Measurements from ENCODE around the gene RPL10L.

RPL10L gene

DNA sequence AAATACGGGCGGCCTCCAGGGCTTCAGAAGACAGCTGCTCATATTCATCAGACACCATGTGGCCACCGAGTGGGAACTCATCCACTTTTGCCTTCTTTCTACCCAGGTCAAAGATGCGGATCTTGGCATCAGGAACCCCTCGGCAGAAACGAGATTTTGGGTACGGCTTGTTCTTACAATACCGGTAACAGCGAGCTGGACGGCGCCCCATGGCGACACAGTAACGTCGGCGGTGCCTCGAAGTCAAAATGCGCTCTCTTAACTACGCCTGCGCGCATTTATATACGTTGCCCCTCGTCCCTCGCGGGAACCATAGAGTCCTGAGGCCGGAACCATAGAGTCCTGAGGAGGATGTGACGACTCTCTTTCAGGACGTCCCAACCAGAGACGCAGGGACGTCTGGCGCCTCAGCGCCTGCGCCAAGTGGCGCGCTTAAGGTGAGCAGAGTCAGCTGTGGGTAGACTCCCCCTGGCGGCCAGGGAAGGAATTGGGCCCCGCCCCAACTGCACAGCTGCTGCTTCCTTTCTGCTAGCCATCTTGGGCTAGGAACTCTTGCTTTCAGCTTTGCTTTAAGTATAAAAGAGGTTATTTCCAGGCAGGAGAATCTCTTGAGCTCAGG, at the start of gene RPL10L:
RPL10L (minus strand) TSS at position 256 of the 619 bp plus-strand sequence; CDS start at position 211, 45 bp downstream.
- H3K27me3 ChIP-seq (ENCODE audit: insufficient read depth, low read length): no peaks in the 10 kb centered on the region
- no peaks in the 10 kb centered on the region for H3K79me2 ChIP-seq (ENCODE audit: control insufficient read depth, insufficient read depth, low read length, unreplicated experiment)
- no peak within 1 kb of the TSS for H2AFZ ChIP-seq (ENCODE audit: low read length, unreplicated experiment)
- H3K27ac ChIP-seq (ENCODE audit: low read depth, low read length): no peak within 1 kb of the TSS
- H3K4me3 ChIP-seq (ENCODE audit: low read depth, low read length): no peak within 1 kb of the TSS
- H3K4me1 ChIP-seq (ENCODE audit: control insufficient read depth, insufficient read depth, low read length, unreplicated experiment): no peaks in the 10 kb centered on the region
- no peaks in the 10 kb centered on the region for H3K36me3 ChIP-seq (ENCODE audit: insufficient read depth, low read length)

GRCh38 chr14:46691819-46692218, 40.2 kb upstream of the RPL10L start:
- Histone ChIP-seq H3K36me3 (ENCODE audit: insufficient read depth, low read length) (no peaks in the 10 kb centered on the region), H3K27ac (ENCODE audit: low read depth, low read length) (no peak overlapping the region), H3K4me3 (ENCODE audit: low read depth, low read length) (no peak overlapping the region), H2AFZ (ENCODE audit: low read length, unreplicated experiment) (no peak overlapping the region), H3K4me1 (ENCODE audit: control insufficient read depth, insufficient read depth, low read length, unreplicated experiment) (no peaks in the 10 kb centered on the region), H3K27me3 (ENCODE audit: insufficient read depth, low read length) (no peaks in the 10 kb centered on the region), H3K79me2 (ENCODE audit: control insufficient read depth, insufficient read depth, low read length, unreplicated experiment) (no peaks in the 10 kb centered on the region)

DNA sequence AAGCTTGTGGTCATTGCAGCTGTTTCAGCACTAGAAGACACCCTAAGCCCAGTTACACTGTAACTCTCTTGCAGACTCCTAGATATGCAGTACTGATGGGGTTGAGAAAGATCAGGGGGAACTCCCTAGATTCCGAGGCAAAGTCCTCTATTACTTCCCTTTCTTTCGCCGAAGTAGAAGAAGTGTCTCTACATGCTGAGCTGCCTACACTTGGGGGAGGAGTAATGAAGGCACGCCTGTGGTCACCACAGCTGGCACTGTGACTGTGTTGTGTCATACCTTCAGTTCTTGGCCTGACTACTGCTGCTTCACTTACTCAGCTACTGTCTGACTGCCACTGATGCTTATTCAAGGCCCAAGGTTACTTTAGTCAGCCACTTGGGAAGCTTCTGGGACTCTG, 35.1 kb upstream of the RPL10L start:
- H3K27me3 ChIP-seq (ENCODE audit: insufficient read depth, low read length): no peaks in the 10 kb centered on the region
- H3K4me1 ChIP-seq (ENCODE audit: control insufficient read depth, insufficient read depth, low read length, unreplicated experiment): no peaks in the 10 kb centered on the region
- no peak overlapping the region for H3K27ac ChIP-seq (ENCODE audit: low read depth, low read length)
- no peak overlapping the region for H2AFZ ChIP-seq (ENCODE audit: low read length, unreplicated experiment)
- no peak overlapping the region for H3K4me3 ChIP-seq (ENCODE audit: low read depth, low read length)
- no peaks in the 10 kb centered on the region for H3K79me2 ChIP-seq (ENCODE audit: control insufficient read depth, insufficient read depth, low read length, unreplicated experiment)
- no peaks in the 10 kb centered on the region for H3K36me3 ChIP-seq (ENCODE audit: insufficient read depth, low read length)

DNA sequence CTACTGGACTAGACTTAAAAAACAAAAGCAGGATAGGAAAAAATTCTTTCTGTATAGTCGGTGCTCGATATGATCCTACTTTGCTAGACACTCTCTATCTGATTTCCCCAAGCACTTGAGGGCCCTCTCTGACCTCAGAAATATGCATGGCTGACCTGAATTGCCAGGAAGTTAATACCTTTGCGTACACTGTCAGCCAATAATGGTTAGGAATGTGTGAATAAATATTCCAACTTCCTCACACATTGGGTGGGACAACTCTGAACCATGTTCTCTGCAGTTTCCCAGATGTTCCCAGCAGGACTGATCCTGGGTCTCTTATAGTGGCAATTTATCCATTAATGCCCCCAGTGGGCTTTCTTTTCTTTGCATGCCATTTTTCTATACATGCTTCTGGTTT, 20.5 kb upstream of the RPL10L start:
- H2AFZ ChIP-seq (ENCODE audit: low read length, unreplicated experiment): no peak overlapping the region
- no peaks in the 10 kb centered on the region for H3K27me3 ChIP-seq (ENCODE audit: insufficient read depth, low read length)
- H3K36me3 ChIP-seq (ENCODE audit: insufficient read depth, low read length): no peaks in the 10 kb centered on the region
- no peaks in the 10 kb centered on the region for H3K79me2 ChIP-seq (ENCODE audit: control insufficient read depth, insufficient read depth, low read length, unreplicated experiment)
- H3K27ac ChIP-seq (ENCODE audit: low read depth, low read length): no peak overlapping the region
- no peaks in the 10 kb centered on the region for H3K4me1 ChIP-seq (ENCODE audit: control insufficient read depth, insufficient read depth, low read length, unreplicated experiment)
- no peak overlapping the region for H3K4me3 ChIP-seq (ENCODE audit: low read depth, low read length)

DNA sequence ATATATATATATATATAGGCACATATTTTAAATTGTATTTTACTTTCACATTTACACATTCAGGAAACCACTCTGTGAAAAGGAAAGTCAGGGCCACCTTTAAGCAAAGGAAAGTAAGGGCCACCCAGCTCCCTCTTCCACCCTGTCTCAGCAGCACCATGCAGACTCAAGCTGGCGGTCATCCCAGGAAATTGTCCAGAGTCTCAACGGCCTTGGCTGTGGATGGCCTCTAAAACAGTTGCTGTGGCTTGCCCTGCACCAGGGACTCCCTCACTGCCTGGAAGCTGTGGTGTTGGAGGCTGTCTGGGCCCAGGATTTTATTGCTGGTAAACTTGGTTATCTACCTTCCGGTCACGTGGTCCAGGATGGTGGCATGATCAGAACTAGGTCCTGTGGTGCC, 11.8 kb upstream of the RPL10L start:
- Histone ChIP-seq H3K27ac (ENCODE audit: low read depth, low read length) (no peak overlapping the region), H3K4me1 (ENCODE audit: control insufficient read depth, insufficient read depth, low read length, unreplicated experiment) (no peaks in the 10 kb centered on the region), H3K36me3 (ENCODE audit: insufficient read depth, low read length) (no peaks in the 10 kb centered on the region)

DNA sequence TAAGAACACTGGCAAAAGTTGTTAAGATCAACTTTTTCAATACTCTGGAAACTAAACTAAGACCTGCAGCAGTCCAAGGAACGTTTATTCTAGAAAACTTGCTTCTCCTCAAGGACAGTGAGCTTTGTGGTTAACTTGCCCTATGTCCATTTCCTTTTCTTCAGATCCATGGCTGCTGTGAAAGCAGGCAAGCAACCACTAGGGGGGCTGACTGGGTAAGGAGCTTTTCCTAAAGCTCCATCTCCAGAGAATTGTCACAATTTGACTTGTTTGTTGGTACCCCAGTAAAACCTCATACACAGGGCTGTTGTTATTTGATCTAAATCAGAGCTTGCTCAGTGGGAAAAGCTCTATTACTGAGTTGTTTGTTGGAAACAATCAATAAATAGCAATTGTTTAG, 10.1 kb upstream of the RPL10L start:
- H3K4me3 ChIP-seq (ENCODE audit: low read depth, low read length): no peak overlapping the region
- H3K79me2 ChIP-seq (ENCODE audit: control insufficient read depth, insufficient read depth, low read length, unreplicated experiment): no peaks in the 10 kb centered on the region
- H3K27me3 ChIP-seq (ENCODE audit: insufficient read depth, low read length): no peaks in the 10 kb centered on the region
- H2AFZ ChIP-seq (ENCODE audit: low read length, unreplicated experiment): no peak overlapping the region
- H3K27ac ChIP-seq (ENCODE audit: low read depth, low read length): no peak overlapping the region
- H3K4me1 ChIP-seq (ENCODE audit: control insufficient read depth, insufficient read depth, low read length, unreplicated experiment): no peaks in the 10 kb centered on the region
- H3K36me3 ChIP-seq (ENCODE audit: insufficient read depth, low read length): no peaks in the 10 kb centered on the region

More for the DNA sequence above, 11.8 kb upstream of the RPL10L start:
- Histone ChIP-seq H3K4me3 (ENCODE audit: low read depth, low read length) (no peak overlapping the region), H3K27me3 (ENCODE audit: insufficient read depth, low read length) (no peaks in the 10 kb centered on the region), H3K79me2 (ENCODE audit: control insufficient read depth, insufficient read depth, low read length, unreplicated experiment) (no peaks in the 10 kb centered on the region), H2AFZ (ENCODE audit: low read length, unreplicated experiment) (no peak overlapping the region)

DNA sequence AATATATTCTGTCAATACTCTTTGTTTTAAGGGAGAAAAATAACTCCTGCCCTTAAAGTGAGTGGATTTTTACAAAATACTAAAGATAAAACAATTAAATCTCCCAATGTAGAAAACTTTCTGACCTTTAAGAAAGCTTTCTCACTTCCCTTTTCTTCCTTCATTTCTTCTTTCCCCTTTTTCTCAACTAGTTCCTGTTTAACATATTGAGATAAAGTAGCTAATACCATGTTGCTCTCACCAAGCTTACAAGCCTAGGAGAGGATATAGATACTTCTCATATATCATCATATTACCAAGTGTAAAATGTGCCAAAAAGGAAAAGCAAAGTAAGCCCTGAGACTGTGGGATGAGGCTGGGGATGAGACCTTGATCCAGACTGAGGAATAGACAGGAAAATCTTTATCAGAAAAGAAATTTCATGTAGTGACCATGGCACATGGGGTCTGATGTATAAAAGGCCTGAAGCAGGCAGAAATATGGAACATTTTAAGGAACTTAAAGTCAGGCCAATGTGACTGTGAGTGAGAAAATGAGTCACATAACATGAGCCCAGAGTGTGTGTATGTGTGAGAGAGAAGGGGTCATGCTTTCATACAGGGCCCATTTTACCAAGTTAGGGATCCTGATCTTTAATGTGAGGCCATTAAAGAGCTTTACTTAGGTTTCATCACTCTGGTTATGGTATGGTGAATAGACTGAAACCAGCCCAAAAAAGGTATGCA, 1.6 kb upstream of the RPL10L start:
- Histone ChIP-seq H3K27me3 (ENCODE audit: insufficient read depth, low read length) (no peaks in the 10 kb centered on the region), H3K27ac (ENCODE audit: low read depth, low read length) (no peak overlapping the region), H3K79me2 (ENCODE audit: control insufficient read depth, insufficient read depth, low read length, unreplicated experiment) (no peaks in the 10 kb centered on the region), H3K4me1 (ENCODE audit: control insufficient read depth, insufficient read depth, low read length, unreplicated experiment) (no peaks in the 10 kb centered on the region), H3K36me3 (ENCODE audit: insufficient read depth, low read length) (no peaks in the 10 kb centered on the region), H2AFZ (ENCODE audit: low read length, unreplicated experiment) (no peak overlapping the region), H3K4me3 (ENCODE audit: low read depth, low read length) (no peak overlapping the region)

DNA sequence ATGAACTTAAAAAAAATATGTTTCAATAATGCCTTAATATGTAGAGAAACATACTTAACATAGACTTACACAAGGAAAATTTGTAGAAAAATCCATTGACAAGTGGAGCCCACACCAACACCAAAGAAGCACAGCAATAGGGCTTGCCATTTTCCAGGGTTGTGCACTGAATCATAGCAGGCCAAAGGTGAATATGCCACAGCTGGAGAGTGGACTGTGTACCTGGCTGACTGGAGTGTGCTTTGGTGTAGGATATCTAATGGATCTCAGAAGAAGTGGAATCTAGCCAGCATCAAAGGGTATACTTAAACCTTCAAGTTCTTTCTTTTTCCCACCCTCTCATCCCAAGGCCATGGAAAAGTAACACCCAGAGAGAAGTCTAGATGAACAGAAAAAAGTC, 4.8 kb downstream of the RPL10L start:
- Histone ChIP-seq H3K4me1 (ENCODE audit: control insufficient read depth, insufficient read depth, low read length, unreplicated experiment) (no peaks in the 10 kb centered on the region), H3K36me3 (ENCODE audit: insufficient read depth, low read length) (no peaks in the 10 kb centered on the region), H3K79me2 (ENCODE audit: control insufficient read depth, insufficient read depth, low read length, unreplicated experiment) (no peaks in the 10 kb centered on the region), H3K27me3 (ENCODE audit: insufficient read depth, low read length) (no peaks in the 10 kb centered on the region), H3K27ac (ENCODE audit: low read depth, low read length) (no peak overlapping the region), H2AFZ (ENCODE audit: low read length, unreplicated experiment) (no peak overlapping the region), H3K4me3 (ENCODE audit: low read depth, low read length) (no peak overlapping the region)

DNA sequence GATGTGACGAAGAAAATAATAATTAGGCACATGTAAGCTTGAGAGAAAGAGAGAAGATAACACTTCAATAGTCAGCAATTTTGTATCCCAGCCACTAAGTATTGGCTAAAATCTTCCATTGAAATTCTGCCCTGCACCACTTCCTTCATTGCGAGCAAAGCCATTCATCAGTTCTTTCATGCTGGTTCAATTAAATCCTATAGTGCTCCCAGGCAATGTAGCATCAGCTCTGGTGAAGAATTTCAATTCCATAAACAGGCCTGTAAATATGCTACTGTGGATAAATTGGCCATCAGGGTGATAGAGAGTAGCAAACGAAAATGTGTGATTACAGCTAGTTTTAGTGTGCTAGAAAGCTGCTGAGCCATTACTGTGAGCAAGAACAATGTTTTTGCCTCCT, 24.7 kb downstream of the RPL10L start:
- no peaks in the 10 kb centered on the region for H3K79me2 ChIP-seq (ENCODE audit: control insufficient read depth, insufficient read depth, low read length, unreplicated experiment)
- no peak overlapping the region for H3K4me3 ChIP-seq (ENCODE audit: low read depth, low read length)
- no peaks in the 10 kb centered on the region for H3K27me3 ChIP-seq (ENCODE audit: insufficient read depth, low read length)
- H2AFZ ChIP-seq (ENCODE audit: low read length, unreplicated experiment): no peak overlapping the region
- H3K4me1 ChIP-seq (ENCODE audit: control insufficient read depth, insufficient read depth, low read length, unreplicated experiment): no peaks in the 10 kb centered on the region
- H3K36me3 ChIP-seq (ENCODE audit: insufficient read depth, low read length): no peaks in the 10 kb centered on the region
- no peak overlapping the region for H3K27ac ChIP-seq (ENCODE audit: low read depth, low read length)
